ENCODE measurements around the gene LAD1. TPM values are rescaled to one million over a fixed set of nuclear protein-coding genes. Genes with fewer than 3 reads are reported as not detected.

Gene LAD1
- total RNA-seq = not detected in 2 replicates
- polyA plus RNA-seq = 0.08 TPM in 1 of 2 replicates, not detected in the other
- polyA plus RNA-seq (2012) = not detected in 2 replicates
- not detected in 2 replicates for polyA minus RNA-seq (ENCODE audit: low replicate concordance)

GRCh38 chr1:201399018-201399351, at the start of gene LAD1:
Gene LAD1, minus strand, starts transcription at chr1:201399324. Its CDS starts 18 bp downstream, at chr1:201399306.
- no peak within 1 kb of the TSS for H2AFZ ChIP-seq (ENCODE audit: low read length)
- H3K4me3 ChIP-seq (replicated peaks in 1 of 4; ENCODE audit: control extremely low read depth in 1 of 4, insufficient read depth in 1 of 4, low read depth in 3 of 4, low read length in 4 of 4) = no peak within 1 kb of the TSS
- H3K36me3 ChIP-seq (ENCODE audit: control insufficient read depth, insufficient read depth, low read length) = no peaks in the 10 kb centered on the region
- H3K4me1 ChIP-seq (ENCODE audit: control insufficient read depth, extremely low read depth, insufficient read depth, low read length) = no peaks in the 10 kb centered on the region
- no peak within 1 kb of the TSS for H3K27ac ChIP-seq (ENCODE audit: insufficient read depth, low read length)
- no peaks in the 10 kb centered on the region for H3K9me3 ChIP-seq (ENCODE audit: control insufficient read depth, insufficient read depth, low read depth, low read length)
- peaks cover 64% of the 10 kb centered on the region for H3K27me3 ChIP-seq (ENCODE audit: control insufficient read depth, insufficient read depth, low read length)
- H3K4me2 ChIP-seq (ENCODE audit: extremely low read depth, insufficient read depth, low read length) = no peak within 1 kb of the TSS
- no peak within 1 kb of the TSS for H3K9ac ChIP-seq (ENCODE audit: insufficient read depth, low read length)
- DNase-seq (ENCODE audit: low read depth in 2 of 2) = no peak
- no peaks in the 10 kb centered on the region for H3K79me2 ChIP-seq (ENCODE audit: control insufficient read depth, insufficient read depth, low read length)
- TF ChIP-seq CTCF (conservative IDR thresholded peaks at IDR 0.05 in 1 of 2, IDR thresholded peaks at IDR 0.05 in 1 of 2; ENCODE audit: low read depth in 1 of 2, low read length in 2 of 2) = no peak
- TF ChIP-seq EZH2 (IDR thresholded peaks at IDR 0.05; ENCODE audit: low read length, missing control alignments) = no peak
- H4K20me1 ChIP-seq (ENCODE audit: control insufficient read depth, extremely low read depth, insufficient read depth, low read length) = no peaks in the 10 kb centered on the region

GRCh38 chr1:201447903-201448871, 49.1 kb upstream of the LAD1 start:
- DNase-seq (ENCODE audit: low read depth in 2 of 2) = peak; percentile 73 to 78

More at GRCh38 chr1:201447903-201448871, 49.1 kb upstream of the LAD1 start:
- no peaks in the 10 kb centered on the region for H3K36me3 ChIP-seq (ENCODE audit: control insufficient read depth, insufficient read depth, low read length)
- no peaks in the 10 kb centered on the region for H3K9me3 ChIP-seq (ENCODE audit: control insufficient read depth, insufficient read depth, low read depth, low read length)
- no peaks in the 10 kb centered on the region for H4K20me1 ChIP-seq (ENCODE audit: control insufficient read depth, extremely low read depth, insufficient read depth, low read length)
- H3K4me2 ChIP-seq (ENCODE audit: extremely low read depth, insufficient read depth, low read length) = no peak overlapping the region
- peaks cover 2% of the 10 kb centered on the region for H3K4me1 ChIP-seq (ENCODE audit: control insufficient read depth, extremely low read depth, insufficient read depth, low read length)
- H2AFZ ChIP-seq (ENCODE audit: low read length) = no peak overlapping the region
- no peak overlapping the region for H3K9ac ChIP-seq (ENCODE audit: insufficient read depth, low read length)
- H3K4me3 ChIP-seq (replicated peaks in 1 of 4; ENCODE audit: control extremely low read depth in 1 of 4, insufficient read depth in 1 of 4, low read depth in 3 of 4, low read length in 4 of 4) = no peak overlapping the region
- H3K79me2 ChIP-seq (ENCODE audit: control insufficient read depth, insufficient read depth, low read length) = no peaks in the 10 kb centered on the region
- H3K27me3 ChIP-seq (ENCODE audit: control insufficient read depth, insufficient read depth, low read length) = peaks cover 4% of the 10 kb centered on the region
- no peak overlapping the region for H3K27ac ChIP-seq (ENCODE audit: insufficient read depth, low read length)
- TF ChIP-seq CTCF (conservative IDR thresholded peaks at IDR 0.05 in 1 of 2, IDR thresholded peaks at IDR 0.05 in 1 of 2; ENCODE audit: low read depth in 1 of 2, low read length in 2 of 2) (peak; percentile 73 to 75), EZH2 (IDR thresholded peaks at IDR 0.05; ENCODE audit: low read length, missing control alignments) (no peak)

All from fibroblast of lung (primary cell).